Left lung (tissue), 14 donors: Measurements from ENCODE around the gene MYRFL. TPM values are rescaled to one million over a fixed set of nuclear protein-coding genes. Genes with fewer than 3 reads are reported as not detected.
"Not testable (repeated sequence)": the region's sequence is repeated elsewhere in the genome, so short reads cannot be mapped to it uniquely, and the experiment has no call there.

ENCODE experiments used
- ATAC-seq: fragments of 200-7000 bp; cut with Tn5 transposase; one replicate; pipeline ENCODE4 v1.9.1; 2020; ENCODE audit warnings: moderate library complexity
- DNase-seq, 4 donors: peaks; one replicate each; pipeline ENCODE4 v3.0.0-alpha.2; 2013 to 2020
- H3K27ac ChIP-seq, 2 donors: fragments of 200-600 bp; sonication (generic) in 1 of 2; one replicate each; pipeline versions ENCODE4 v1.5.0 to v1.8.0; 2020 to 2021
- H3K27me3 ChIP-seq, 2 donors: fragments of 200-600 bp; sonication (generic) in 1 of 2; one replicate each; pipeline versions ENCODE4 v1.5.0 to v1.8.0; 2020 to 2021
- H3K36me3 ChIP-seq, 2 donors: fragments of 200-600 bp; sonication (generic) in 1 of 2; one replicate each; pipeline versions ENCODE4 v1.5.0 to v1.8.0; 2020 to 2021
- H3K4me1 ChIP-seq, 2 donors: fragments of 200-600 bp; one replicate each; pipeline ENCODE4 v1.8.0; 2021
- H3K4me3 ChIP-seq, 2 donors: fragments of 200-600 bp; sonication (generic) in 1 of 2; one replicate each; pipeline versions ENCODE4 v1.5.0 to v1.8.0; 2020 to 2021; ENCODE audit warnings: mild to moderate bottlenecking in 1 of 2
- H3K9me3 ChIP-seq, 2 donors: fragments of 200-600 bp; sonication (generic) in 1 of 2; one replicate each; pipeline versions ENCODE4 v1.5.0 to v1.8.0; 2020 to 2021
- CTCF ChIP-seq, 2 donors: fragments of 200-600 bp; sonication (generic) in 1 of 2; IDR thresholded peaks; one replicate each; pipeline versions ENCODE4 v1.5.0 to v1.8.0; 2021; ENCODE audit warnings: antibody characterized with exemption in 2 of 2
- intact Hi-C, 2 donors: fragments of 100-400 bp; cut with DNase I; formaldehyde crosslinking; loops; one replicate each; pipeline versions ENCODE4 v1.11.2 to v1.14.2; 2022
- long read RNA-seq, 12 donors: library from polyadenylated mRNA in 2 of 12; unstranded in 2 of 12; transcript quantifications; one replicate each; pipeline ENCODE4 v2.0.0 and lab custom pipeline, GENCODE V29; 2019 to 2026
- polyA plus RNA-seq, 6 donors: library from polyadenylated mRNA; unstranded; fragments of 120-200 nt; gene quantifications; one replicate each; pipeline ENCODE4 v1.2.1, GENCODE V29; 2013; ENCODE audit not compliant: insufficient read length in 6 of 6
- total RNA-seq, 2 donors: library from RNA; stranded (reverse); fragmentation: NEBNext Ultra II Directional; extraction: Animal tissue kit (Norgen Biotek cat#: 25700); gene quantifications; one replicate each; pipeline ENCODE4 v1.2.1, GENCODE V29; 2021
- donor health status: DM: no; HTN: yes; CAD: no.
- donor health status: DM: no; HTN: no; CAD: no.

MYRFL gene
- total RNA-seq (under 1 TPM; 0.17 to 0.58 TPM), polyA plus RNA-seq (1 to 10 TPM in 2 of 6 donors, under 1 TPM in 4; 0.75 to 2.5 (median 0.86) TPM)
- long read RNA-seq, donor 1: 0 reads
- long read RNA-seq, donor 2: 0 reads
- long read RNA-seq, donor 3: 0 reads
- long read RNA-seq, donor 4: 0 reads
- long read RNA-seq, donor 5: 0 reads
- long read RNA-seq, donor 6: 0 reads
- long read RNA-seq, donor 7: 0 reads
- long read RNA-seq, donor 8: 0 reads
- long read RNA-seq, donor 9: 0 reads
- long read RNA-seq, donor 10: 0 reads
- long read RNA-seq, donor 11: 0 reads
- long read RNA-seq, donor 12: 0 reads

GRCh38 chr12:69824966-69825560 lies at the start of gene MYRFL:
TSS of gene MYRFL (plus strand) at chr12:69825227. CDS start at chr12:69825518, 291 bp downstream.
- Histone ChIP-seq H3K4me3 (no peak within 1 kb of the TSS), H3K4me1 (no peaks in the 10 kb centered on the region), H3K9me3 (no peaks in the 10 kb centered on the region), H3K27me3 (no peaks in the 10 kb centered on the region), H3K27ac (no peak within 1 kb of the TSS), H3K36me3 (no peaks in the 10 kb centered on the region)
- no peak for ATAC-seq
- DNase-seq: no peak
- intact Hi-C loops: no loop called here
- TF ChIP-seq CTCF (IDR thresholded peaks at IDR 0.05): no peak

GRCh38 chr12:69779928-69780327 lies 45.1 kb upstream of the MYRFL start:
- H3K36me3 ChIP-seq: peaks cover 0 to 9% of the 10 kb centered on the region in 2 donors
- no peak overlapping the region for H3K4me3 ChIP-seq
- peak; percentile 43 for ATAC-seq
- TF ChIP-seq CTCF (IDR thresholded peaks at IDR 0.05): no peak
- intact Hi-C loops: no loop called here
- peaks cover 0 to 7% of the 10 kb centered on the region in 2 donors for H3K9me3 ChIP-seq
- no peaks in the 10 kb centered on the region for H3K4me1 ChIP-seq
- no peak for DNase-seq
- no peaks in the 10 kb centered on the region for H3K27me3 ChIP-seq
- H3K27ac ChIP-seq: no peak overlapping the region

GRCh38 chr12:69783365-69783764 lies 41.7 kb upstream of the MYRFL start:
- Histone ChIP-seq H3K4me1 (no peaks in the 10 kb centered on the region), H3K9me3 (peaks cover 0 to 7% of the 10 kb centered on the region in 2 donors), H3K36me3 (peaks cover 0 to 22% of the 10 kb centered on the region in 2 donors), H3K4me3 (no peak overlapping the region), H3K27ac (no peak overlapping the region), H3K27me3 (no peaks in the 10 kb centered on the region)
- intact Hi-C loops: no loop called here
- ATAC-seq (no peak), DNase-seq (no peak)
- no peak for TF ChIP-seq CTCF (IDR thresholded peaks at IDR 0.05)

- H3K36me3 ChIP-seq: peaks cover 0 to 13% of the 10 kb centered on the region in 2 donors
- TF ChIP-seq CTCF (IDR thresholded peaks at IDR 0.05): no peak
- ATAC-seq: no peak
- H3K4me1 ChIP-seq: no peaks in the 10 kb centered on the region
- intact Hi-C loops: no loop called here
- no peak for DNase-seq
- no peak overlapping the region for H3K4me3 ChIP-seq
- H3K27ac ChIP-seq: no peak overlapping the region
- peaks cover 0 to 29% of the 10 kb centered on the region in 2 donors for H3K9me3 ChIP-seq
- H3K27me3 ChIP-seq: no peaks in the 10 kb centered on the region
Measured at GRCh38 chr12:69789351-69789750, 35.7 kb upstream of the MYRFL start.

- peaks cover 0 to 25% of the 10 kb centered on the region in 2 donors for H3K36me3 ChIP-seq
- H3K9me3 ChIP-seq: peaks cover 0 to 29% of the 10 kb centered on the region in 2 donors
- ATAC-seq (no peak), DNase-seq (no peak)
- no peaks in the 10 kb centered on the region for H3K27me3 ChIP-seq
- H3K4me3 ChIP-seq: no peak overlapping the region
- H3K4me1 ChIP-seq: no peaks in the 10 kb centered on the region
- intact Hi-C loops: no loop called here
- no peak overlapping the region for H3K27ac ChIP-seq
- no peak for TF ChIP-seq CTCF (IDR thresholded peaks at IDR 0.05)
Measured at GRCh38 chr12:69792533-69792932, 32.5 kb upstream of the MYRFL start.

- H3K27ac ChIP-seq, H3K4me1 ChIP-seq, H3K27me3 ChIP-seq, intact Hi-C loops, ATAC-seq, H3K4me3 ChIP-seq: not testable (repeated sequence)
- Histone ChIP-seq H3K36me3 (peaks cover 0 to 31% of the 10 kb centered on the region in 2 donors), H3K9me3 (peaks cover 0 to 15% of the 10 kb centered on the region in 2 donors)
- DNase-seq: peak in 1 of 4 donors; percentile 59
Measured at GRCh38 chr12:69807101-69807897, 17.7 kb upstream of the MYRFL start.
